ENCODE data around the gene CAMSAP2.

Gene CAMSAP2

GRCh38 chr1:200862713-200863415, 124.2 kb downstream of the CAMSAP2 start:
- H3K4me1 ChIP-seq (ENCODE audit: control extremely low read depth in 1 of 4, control insufficient read depth in 4 of 4, insufficient read depth in 4 of 4, low read length in 3 of 4), result peaks cover 0 to 4% (median under 1%) of the 10 kb centered on the region in 4 experiments
- 100% methylated on average over 1 of the region's 9 CpGs for WGBS (ENCODE audit: insufficient coverage)
- H3K27ac ChIP-seq (ENCODE audit: insufficient read depth in 1 of 2, low read depth in 1 of 2, low read length in 2 of 2, poor library complexity in 1 of 2, severe bottlenecking in 2 of 2), result no peak overlapping the region
- no peaks in the 10 kb centered on the region for H3K36me3 ChIP-seq (ENCODE audit: control insufficient read depth in 4 of 4, insufficient read depth in 4 of 4, low read length in 3 of 4)
- POLR2A ChIA-PET, result interaction anchor here (0.6 kb wide), 2 partner anchors 22 to 30 kb away, joined by 3 to 4 read pairs; no protein-coding TSS in a partner anchor
- DNase-seq, result no peak
- H3K27me3 ChIP-seq (replicated peaks in 2 of 5; ENCODE audit: control insufficient read depth in 4 of 5, insufficient read depth in 5 of 5, low read length in 4 of 5), result peaks cover 0 to 1% (median 0%) of the 10 kb centered on the region in 5 experiments
- no peak overlapping the region for H3K4me3 ChIP-seq (ENCODE audit: control insufficient read depth in 1 of 7, extremely low read depth in 1 of 7, insufficient read depth in 4 of 7, low read depth in 2 of 7, low read length in 6 of 7)
- H3K9me3 ChIP-seq (ENCODE audit: control extremely low read depth in 1 of 5, control insufficient read depth in 4 of 5, insufficient read depth in 2 of 5, low read depth in 1 of 5, low read length in 4 of 5), result no peaks in the 10 kb centered on the region
- CTCF ChIA-PET, result interaction anchor here (0.7 to 1.4 kb wide), 3 partner anchors 10 to 312 kb away, joined by 3 read pairs; partner anchors contain the start of gene GPR25

GRCh38 chr1:200866116-200866515, 127.4 kb downstream of the CAMSAP2 start:
- Histone ChIP-seq H3K27ac (ENCODE audit: insufficient read depth in 1 of 2, low read depth in 1 of 2, low read length in 2 of 2, poor library complexity in 1 of 2, severe bottlenecking in 2 of 2) (no peak overlapping the region), H3K36me3 (ENCODE audit: control insufficient read depth in 4 of 4, insufficient read depth in 4 of 4, low read length in 3 of 4) (no peaks in the 10 kb centered on the region), H3K9me3 (ENCODE audit: control extremely low read depth in 1 of 5, control insufficient read depth in 4 of 5, insufficient read depth in 2 of 5, low read depth in 1 of 5, low read length in 4 of 5) (no peaks in the 10 kb centered on the region), H3K27me3 (replicated peaks in 2 of 5; ENCODE audit: control insufficient read depth in 4 of 5, insufficient read depth in 5 of 5, low read length in 4 of 5) (peaks cover 0 to 10% (median 1%) of the 10 kb centered on the region in 5 experiments), H3K4me3 (ENCODE audit: control insufficient read depth in 1 of 7, extremely low read depth in 1 of 7, insufficient read depth in 4 of 7, low read depth in 2 of 7, low read length in 6 of 7) (no peak overlapping the region), H3K4me1 (ENCODE audit: control extremely low read depth in 1 of 4, control insufficient read depth in 4 of 4, insufficient read depth in 4 of 4, low read length in 3 of 4) (no peaks in the 10 kb centered on the region)
- ChIA-PET POLR2A (no interaction called here), CTCF (interaction anchor here (1.4 to 2.0 kb wide), 2 partner anchors 8 to 106 kb away, joined by 3 to 6 read pairs; no protein-coding TSS in a partner anchor)
- WGBS (ENCODE audit: insufficient coverage), result 96% methylated on average over 3 of the region's 3 CpGs
- DNase-seq, result no peak

DNA sequence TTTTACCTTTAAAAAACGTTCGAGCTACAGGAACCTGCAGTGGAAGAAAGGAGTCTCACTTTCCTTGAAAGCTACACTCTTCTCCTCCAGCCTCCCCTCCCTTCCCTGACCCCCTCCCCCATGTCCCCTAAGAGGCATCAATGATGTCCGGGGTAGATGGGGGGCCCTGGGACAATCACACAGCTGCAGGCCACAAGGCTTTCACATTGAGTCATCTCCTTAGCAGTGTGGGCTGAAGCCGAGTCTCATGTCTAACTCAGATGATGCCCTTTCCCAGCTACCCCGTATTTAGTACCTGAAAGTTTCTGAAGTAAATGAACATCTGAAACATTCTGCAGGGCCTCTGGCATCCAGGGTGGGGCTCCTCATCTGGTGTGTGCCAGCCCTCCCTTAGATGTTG, 127.8 kb downstream of the CAMSAP2 start:
- H3K9me3 ChIP-seq (ENCODE audit: control extremely low read depth in 1 of 5, control insufficient read depth in 4 of 5, insufficient read depth in 2 of 5, low read depth in 1 of 5, low read length in 4 of 5), result no peaks in the 10 kb centered on the region
- ChIA-PET CTCF (no interaction called here), POLR2A (no interaction called here)
- H3K27me3 ChIP-seq (replicated peaks in 2 of 5; ENCODE audit: control insufficient read depth in 4 of 5, insufficient read depth in 5 of 5, low read length in 4 of 5), result peaks cover 0 to 14% (median 2%) of the 10 kb centered on the region in 5 experiments
- H3K27ac ChIP-seq (ENCODE audit: insufficient read depth in 1 of 2, low read depth in 1 of 2, low read length in 2 of 2, poor library complexity in 1 of 2, severe bottlenecking in 2 of 2), result no peak overlapping the region
- 90% methylated on average over 2 of the region's 5 CpGs for WGBS (ENCODE audit: insufficient coverage)
- no peaks in the 10 kb centered on the region for H3K36me3 ChIP-seq (ENCODE audit: control insufficient read depth in 4 of 4, insufficient read depth in 4 of 4, low read length in 3 of 4)
- no peak for DNase-seq
- H3K4me1 ChIP-seq (ENCODE audit: control extremely low read depth in 1 of 4, control insufficient read depth in 4 of 4, insufficient read depth in 4 of 4, low read length in 3 of 4), result no peaks in the 10 kb centered on the region
- H3K4me3 ChIP-seq (ENCODE audit: control insufficient read depth in 1 of 7, extremely low read depth in 1 of 7, insufficient read depth in 4 of 7, low read depth in 2 of 7, low read length in 6 of 7), result no peak overlapping the region

GRCh38 chr1:200867018-200867811, 128.5 kb downstream of the CAMSAP2 start:
- Histone ChIP-seq H3K4me3 (ENCODE audit: control insufficient read depth in 1 of 7, extremely low read depth in 1 of 7, insufficient read depth in 4 of 7, low read depth in 2 of 7, low read length in 6 of 7) (no peak overlapping the region), H3K36me3 (ENCODE audit: control insufficient read depth in 4 of 4, insufficient read depth in 4 of 4, low read length in 3 of 4) (no peaks in the 10 kb centered on the region), H3K27ac (ENCODE audit: insufficient read depth in 1 of 2, low read depth in 1 of 2, low read length in 2 of 2, poor library complexity in 1 of 2, severe bottlenecking in 2 of 2) (no peak overlapping the region), H3K9me3 (ENCODE audit: control extremely low read depth in 1 of 5, control insufficient read depth in 4 of 5, insufficient read depth in 2 of 5, low read depth in 1 of 5, low read length in 4 of 5) (no peaks in the 10 kb centered on the region), H3K27me3 (replicated peaks in 2 of 5; ENCODE audit: control insufficient read depth in 4 of 5, insufficient read depth in 5 of 5, low read length in 4 of 5) (peaks cover 0 to 21% (median 6%) of the 10 kb centered on the region in 5 experiments), H3K4me1 (ENCODE audit: control extremely low read depth in 1 of 4, control insufficient read depth in 4 of 4, insufficient read depth in 4 of 4, low read length in 3 of 4) (no peaks in the 10 kb centered on the region)
- WGBS (ENCODE audit: insufficient coverage), result 90% methylated on average over 8 of the region's 11 CpGs
- ChIA-PET POLR2A (interaction anchor here (0.6 kb wide), 1 partner anchor 645 kb away, joined by 3 read pairs; no protein-coding TSS in a partner anchor), CTCF (no interaction called here)
- DNase-seq, result no peak

- Histone ChIP-seq H3K4me3 (ENCODE audit: control insufficient read depth in 1 of 7, extremely low read depth in 1 of 7, insufficient read depth in 4 of 7, low read depth in 2 of 7, low read length in 6 of 7) (no peak overlapping the region), H3K36me3 (ENCODE audit: control insufficient read depth in 4 of 4, insufficient read depth in 4 of 4, low read length in 3 of 4) (no peaks in the 10 kb centered on the region), H3K9me3 (ENCODE audit: control extremely low read depth in 1 of 5, control insufficient read depth in 4 of 5, insufficient read depth in 2 of 5, low read depth in 1 of 5, low read length in 4 of 5) (no peaks in the 10 kb centered on the region), H3K27ac (ENCODE audit: insufficient read depth in 1 of 2, low read depth in 1 of 2, low read length in 2 of 2, poor library complexity in 1 of 2, severe bottlenecking in 2 of 2) (no peak overlapping the region), H3K27me3 (replicated peaks in 2 of 5; ENCODE audit: control insufficient read depth in 4 of 5, insufficient read depth in 5 of 5, low read length in 4 of 5) (peaks cover 0 to 42% (median 24%) of the 10 kb centered on the region in 5 experiments), H3K4me1 (ENCODE audit: control extremely low read depth in 1 of 4, control insufficient read depth in 4 of 4, insufficient read depth in 4 of 4, low read length in 3 of 4) (peaks cover 0 to 14% (median 12%) of the 10 kb centered on the region in 4 experiments)
- ChIA-PET POLR2A (no interaction called here), CTCF (no interaction called here)
- WGBS (ENCODE audit: insufficient coverage), result 86% methylated on average over 4 of the region's 5 CpGs
- no peak for DNase-seq
Measured at GRCh38 chr1:200869376-200869752, 130.7 kb downstream of the CAMSAP2 start.

DNA sequence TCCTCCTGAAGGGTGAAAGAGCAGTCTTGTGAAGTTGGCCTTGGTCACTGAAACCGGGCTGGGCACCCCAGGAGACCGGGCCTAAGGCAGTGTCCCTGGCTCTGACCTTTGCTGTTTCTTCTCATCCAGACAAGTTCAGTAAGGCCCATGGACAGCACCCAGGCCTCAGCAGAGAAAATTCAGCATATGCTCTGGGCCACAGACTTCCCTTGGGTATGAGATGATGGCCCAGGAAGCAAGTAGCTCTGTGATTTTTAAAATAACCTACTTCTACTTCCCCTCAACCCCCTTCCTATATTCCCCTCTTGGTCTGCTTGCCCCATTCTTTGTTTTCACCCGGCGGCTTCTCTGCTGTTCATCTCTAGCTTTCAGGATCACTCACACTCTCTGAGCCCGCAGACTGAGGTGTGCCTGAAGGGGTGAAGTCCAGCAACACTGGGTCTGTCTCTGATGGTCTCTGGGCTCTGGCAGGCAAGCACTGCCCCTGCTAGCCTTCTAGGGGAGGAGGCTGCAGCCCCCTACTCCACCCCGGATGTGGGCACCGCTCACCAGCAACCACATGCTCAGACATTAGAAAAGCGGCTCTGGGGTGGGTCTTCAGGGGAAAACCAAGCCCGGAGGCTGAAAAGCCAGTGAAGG, 131.2 kb downstream of the CAMSAP2 start:
- WGBS (ENCODE audit: insufficient coverage), result 97% methylated on average over 5 of the region's 9 CpGs
- ChIA-PET POLR2A (no interaction called here), CTCF (no interaction called here)
- Histone ChIP-seq H3K4me3 (ENCODE audit: control insufficient read depth in 1 of 7, extremely low read depth in 1 of 7, insufficient read depth in 4 of 7, low read depth in 2 of 7, low read length in 6 of 7) (no peak overlapping the region), H3K4me1 (ENCODE audit: control extremely low read depth in 1 of 4, control insufficient read depth in 4 of 4, insufficient read depth in 4 of 4, low read length in 3 of 4) (peaks cover 0 to 14% (median 12%) of the 10 kb centered on the region in 4 experiments), H3K9me3 (ENCODE audit: control extremely low read depth in 1 of 5, control insufficient read depth in 4 of 5, insufficient read depth in 2 of 5, low read depth in 1 of 5, low read length in 4 of 5) (no peaks in the 10 kb centered on the region), H3K27ac (ENCODE audit: insufficient read depth in 1 of 2, low read depth in 1 of 2, low read length in 2 of 2, poor library complexity in 1 of 2, severe bottlenecking in 2 of 2) (no peak overlapping the region), H3K36me3 (ENCODE audit: control insufficient read depth in 4 of 4, insufficient read depth in 4 of 4, low read length in 3 of 4) (no peaks in the 10 kb centered on the region), H3K27me3 (replicated peaks in 2 of 5; ENCODE audit: control insufficient read depth in 4 of 5, insufficient read depth in 5 of 5, low read length in 4 of 5) (peaks cover 0 to 48% (median 25%) of the 10 kb centered on the region in 5 experiments)
- DNase-seq, result no peak
